GM12801 (cell line): ENCODE results near the gene JAKMIP1.

ENCODE experiments used
- CTCF ChIP-seq: IDR thresholded peaks from one replicate; pipeline ENCODE4 v1.5.1; 2011; ENCODE audit warnings: control low read depth; ENCODE audit not compliant: insufficient read length; ENCODE audit errors: extremely low read depth

The JAKMIP1 gene

GRCh38 chr4:6078560-6078959 lies 121.8 kb downstream of the JAKMIP1 start:
- no peak for TF ChIP-seq CTCF

GRCh38 chr4:6076391-6076790 lies 124.0 kb downstream of the JAKMIP1 start:
- no peak for TF ChIP-seq CTCF

- no peak for TF ChIP-seq CTCF
These were observed 125.6 kb downstream of the JAKMIP1 start for GRCh38 chr4:6074758-6075157.

GRCh38 chr4:6071959-6072720 lies 128.2 kb downstream of the JAKMIP1 start:
- TF ChIP-seq CTCF: no peak

GRCh38 chr4:6071191-6071958 lies 129.0 kb downstream of the JAKMIP1 start:
- no peak for TF ChIP-seq CTCF

- TF ChIP-seq CTCF: no peak
These were observed 130.3 kb downstream of the JAKMIP1 start for GRCh38 chr4:6069845-6070709.

GRCh38 chr4:6068986-6069385 lies 131.4 kb downstream of the JAKMIP1 start:
- TF ChIP-seq CTCF: no peak
